Left forelimb (tissue), 1 donor: ENCODE results near the gene EYA4.
"Not testable (repeated sequence)": the region's sequence is repeated elsewhere in the genome, so short reads cannot be mapped to it uniquely, and the experiment has no call there.

Experiments
- DNase-seq: peaks from one replicate; pipeline ENCODE4 v3.0.0-alpha.2; 2018; ENCODE audit warnings: low spot score

Gene EYA4

DNA sequence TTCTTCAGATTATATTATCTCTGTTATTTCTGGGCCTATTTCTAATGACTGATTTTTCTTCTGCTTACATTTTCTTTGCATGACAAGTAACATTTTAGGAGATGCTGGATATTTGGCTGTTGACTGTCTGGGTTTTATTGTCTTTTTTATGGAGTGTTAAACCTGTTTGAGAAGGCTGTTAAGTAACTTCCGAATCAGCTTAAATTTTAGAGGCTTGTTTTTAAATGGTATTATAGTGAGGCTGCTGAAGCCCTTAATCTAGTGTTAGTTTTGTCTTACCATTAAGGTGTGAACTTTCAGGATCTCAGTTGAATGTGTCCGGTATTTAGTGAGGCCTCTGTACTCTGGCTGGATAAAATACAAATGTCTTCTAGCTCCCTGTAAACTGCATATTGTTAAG lies 109.8 kb downstream of the EYA4 start:
- DNase-seq = no peak

DNA sequence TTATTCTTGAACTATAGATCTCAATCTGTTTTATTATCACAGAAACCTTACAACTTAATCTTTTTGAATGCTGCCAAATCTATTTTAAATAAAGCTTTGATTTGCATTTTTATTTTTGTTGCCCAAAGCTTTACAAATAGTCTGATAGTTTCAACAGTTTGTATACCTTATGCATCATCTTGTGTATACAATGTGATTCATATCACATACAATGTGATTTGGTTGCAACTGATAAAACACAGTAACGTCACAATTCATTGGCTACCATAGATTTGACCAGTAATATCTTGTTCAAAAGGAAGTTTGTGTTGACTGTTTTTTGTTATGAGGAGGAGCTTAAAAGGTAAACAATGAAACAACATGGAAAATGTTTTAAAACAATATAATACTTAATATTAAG lies 110.9 kb downstream of the EYA4 start:
- DNase-seq = no peak

DNA sequence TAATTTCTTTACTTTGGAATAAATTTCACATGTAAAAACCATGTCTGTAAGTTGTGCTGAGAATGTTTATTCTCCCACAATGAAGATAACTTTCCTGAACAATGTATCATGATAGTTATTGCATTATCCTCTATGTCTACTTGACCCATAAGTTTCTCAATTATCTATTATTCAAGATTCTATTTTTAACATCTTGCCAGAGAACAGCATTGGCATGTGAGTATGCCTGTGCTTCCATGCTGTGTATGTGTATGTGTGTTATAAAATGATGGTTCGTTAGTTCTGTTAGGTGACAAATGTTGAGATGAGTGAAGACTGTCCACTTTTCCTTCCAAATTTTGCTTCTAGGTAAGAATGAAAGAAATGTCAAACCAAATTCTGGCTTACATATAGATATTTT lies 111.9 kb downstream of the EYA4 start:
- no peak for DNase-seq

DNA sequence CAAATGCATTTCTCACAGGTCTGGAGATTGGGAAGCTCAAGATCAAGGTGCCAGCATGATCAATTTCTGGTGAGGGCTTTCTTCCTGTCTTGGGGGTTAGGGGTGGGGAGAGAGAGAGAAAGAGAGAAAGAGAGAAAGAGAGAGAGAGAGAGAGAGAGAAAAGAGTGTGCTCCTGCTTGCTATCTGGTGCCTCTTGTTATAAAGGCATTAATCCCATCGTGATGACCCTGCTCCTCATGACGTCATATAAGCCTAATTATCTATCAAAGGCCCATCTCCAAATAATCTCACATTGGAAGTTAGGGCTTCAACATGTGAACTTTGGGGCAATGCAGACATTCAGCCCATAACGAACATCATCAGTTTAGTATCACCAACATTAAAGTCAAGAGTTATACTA lies 114.8 kb downstream of the EYA4 start:
- DNase-seq = no peak

DNA sequence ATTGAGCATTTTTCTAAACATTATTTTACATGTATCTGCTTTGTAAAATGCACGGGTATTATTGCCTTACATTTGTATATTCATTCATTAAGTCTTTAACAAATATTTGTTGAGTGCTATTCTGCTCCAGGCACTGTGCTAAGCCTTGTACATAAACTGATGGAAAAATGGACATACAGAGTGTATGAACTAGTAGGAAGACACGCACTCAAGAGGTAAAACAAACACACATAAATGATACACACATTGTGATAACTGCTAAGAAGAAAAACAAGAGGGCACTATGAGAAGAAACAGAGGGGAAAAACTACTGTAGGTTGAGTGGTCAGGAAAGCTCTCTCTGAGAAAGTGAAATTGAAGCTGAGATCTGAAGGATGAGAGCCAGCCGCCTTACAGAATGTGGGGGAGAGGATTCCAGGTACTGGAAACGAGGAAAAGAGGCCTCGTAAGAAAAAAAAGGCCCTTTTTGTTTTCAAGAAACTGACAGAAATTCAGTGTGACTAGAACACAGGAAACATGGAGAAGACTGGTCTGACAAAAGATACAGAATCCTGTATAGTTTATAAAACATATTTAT lies 117.5 kb downstream of the EYA4 start:
- DNase-seq = no peak

DNA sequence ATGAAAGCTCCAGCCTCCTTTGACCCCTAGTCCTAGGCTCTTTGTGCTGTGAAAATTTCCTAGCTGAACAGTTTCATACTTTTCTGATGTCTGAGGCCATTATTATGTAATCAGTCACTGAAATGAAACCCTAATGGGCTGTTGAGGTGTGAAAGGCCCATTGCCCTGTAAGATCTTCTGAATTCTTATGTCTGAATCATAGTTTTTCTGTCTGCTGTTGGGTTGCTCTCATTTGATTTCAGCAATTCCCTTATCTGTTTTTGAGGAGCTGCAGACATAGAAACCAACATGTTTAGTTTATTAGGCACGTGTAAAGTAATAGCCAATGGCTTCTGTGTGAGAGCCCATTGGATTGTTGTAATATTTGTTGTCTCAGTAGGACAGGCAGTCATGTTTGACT lies 118.1 kb downstream of the EYA4 start:
- DNase-seq = no peak

DNA sequence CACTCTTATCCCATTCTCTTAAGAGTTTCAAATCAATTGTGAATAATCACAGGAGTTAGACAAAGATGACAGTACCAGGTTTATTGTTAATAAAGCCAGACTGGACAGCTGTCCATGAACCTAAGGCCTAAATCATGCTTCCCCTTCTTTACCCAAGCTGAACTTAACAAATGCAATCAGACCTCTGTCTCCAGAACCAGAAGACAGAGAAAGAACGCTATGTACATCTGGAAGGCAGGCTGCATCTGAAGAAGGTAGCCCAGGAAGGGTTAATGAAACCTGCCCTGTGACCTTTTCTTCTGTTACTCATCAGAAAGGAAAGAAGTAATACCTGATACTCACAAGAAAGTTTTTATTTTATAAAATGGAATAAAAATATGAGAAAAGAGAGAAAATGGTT lies 118.6 kb downstream of the EYA4 start:
- DNase-seq = no peak

DNA sequence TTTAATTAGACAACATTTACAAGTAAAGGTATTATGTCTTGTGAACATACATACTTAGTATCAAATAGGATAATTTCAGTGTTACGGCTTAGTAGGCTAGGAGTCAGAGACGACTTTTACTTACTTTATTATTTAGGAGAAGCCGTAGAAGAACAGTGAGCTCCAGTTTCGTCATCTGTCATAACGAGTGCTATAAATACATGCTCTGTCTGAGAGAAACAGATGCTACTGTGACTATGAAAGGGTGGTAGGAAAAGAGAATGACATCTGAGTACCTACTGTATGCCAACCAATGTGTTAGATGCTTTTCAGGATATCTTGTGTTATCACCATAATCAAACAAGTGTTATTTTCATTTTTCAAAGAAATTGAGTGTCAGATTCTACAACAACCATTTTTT lies 119.0 kb downstream of the EYA4 start:
- no peak for DNase-seq

DNA sequence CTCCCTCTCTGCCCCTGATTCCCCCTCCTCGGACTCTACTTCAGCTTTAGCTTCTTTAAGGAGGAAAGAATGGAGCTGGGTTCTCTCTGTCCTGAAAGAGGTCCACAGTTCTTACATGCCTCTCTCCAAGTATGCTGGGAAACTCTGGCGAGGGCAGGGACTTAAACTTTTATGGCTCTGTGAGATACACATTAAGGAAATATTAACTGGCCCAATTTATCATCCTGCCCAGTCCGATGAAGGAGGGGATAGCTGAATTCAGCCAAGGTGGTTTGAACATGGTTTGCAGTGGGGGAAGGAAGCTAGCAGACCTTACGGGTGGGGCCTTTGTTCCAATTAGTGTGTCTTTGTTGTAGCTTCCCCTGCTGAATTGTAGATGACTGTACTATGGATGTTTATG lies 121.7 kb downstream of the EYA4 start:
- no peak for DNase-seq

DNA sequence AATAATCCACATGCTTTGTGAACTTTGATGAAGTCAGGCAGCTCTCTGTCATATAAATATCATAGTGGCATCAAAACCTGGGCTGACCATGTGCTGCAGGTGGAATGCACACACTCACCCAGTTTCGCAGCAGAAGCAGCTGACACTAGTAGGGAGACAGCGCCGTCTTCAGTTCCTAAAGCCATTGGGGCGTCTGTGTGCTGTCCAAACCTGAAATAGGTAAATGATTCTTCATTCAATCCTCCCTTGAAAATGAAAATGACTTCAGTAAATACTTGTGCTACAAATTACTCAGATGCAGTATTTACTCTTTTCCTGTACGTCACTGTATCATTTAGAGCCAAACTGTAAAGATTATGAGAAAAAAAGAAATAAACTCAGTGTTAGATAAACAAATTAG lies 127.5 kb downstream of the EYA4 start:
- DNase-seq = no peak

DNA sequence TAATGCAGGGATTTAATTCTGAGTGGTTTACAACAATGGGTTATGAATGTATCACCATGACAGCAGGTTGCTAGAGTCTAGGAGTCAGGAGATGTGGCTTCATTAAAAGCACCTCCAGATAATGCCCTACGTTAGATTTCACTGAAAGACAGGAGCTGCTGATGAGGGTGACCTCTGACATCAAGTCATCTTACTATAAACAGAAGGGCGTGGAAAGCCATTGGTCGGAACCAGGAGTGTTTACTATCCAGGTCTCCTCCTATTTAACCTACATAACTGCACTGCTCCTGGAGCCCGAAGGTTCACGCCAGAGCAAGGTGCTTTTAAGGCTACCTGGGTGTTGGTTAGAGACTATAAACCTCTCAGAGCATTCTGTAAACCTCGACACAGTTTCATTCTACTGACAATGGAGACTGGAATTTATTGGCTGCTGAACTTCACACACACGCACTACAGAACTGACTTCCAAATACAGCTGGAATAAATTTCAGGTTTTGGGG lies 128.7 kb downstream of the EYA4 start:
- DNase-seq = no peak

DNA sequence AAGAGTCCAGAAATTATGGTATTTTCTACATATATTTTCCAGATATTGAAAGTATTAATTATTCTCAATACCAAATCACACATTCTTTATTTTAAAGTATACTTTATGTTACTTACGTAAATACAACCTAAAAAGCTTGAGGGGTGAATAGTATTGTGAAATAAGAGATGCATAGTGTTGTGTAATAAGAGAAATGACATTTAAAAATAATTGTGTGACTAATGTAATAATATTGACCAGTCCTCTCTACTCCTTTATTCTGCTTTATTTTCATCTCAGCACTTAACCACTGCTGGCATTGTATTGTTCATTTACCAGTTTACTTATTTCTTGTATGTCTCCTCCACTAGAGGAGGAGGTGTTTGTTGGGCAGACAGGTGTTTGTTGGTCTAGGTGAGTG lies 135.6 kb downstream of the EYA4 start:
- DNase-seq = no peak

DNA sequence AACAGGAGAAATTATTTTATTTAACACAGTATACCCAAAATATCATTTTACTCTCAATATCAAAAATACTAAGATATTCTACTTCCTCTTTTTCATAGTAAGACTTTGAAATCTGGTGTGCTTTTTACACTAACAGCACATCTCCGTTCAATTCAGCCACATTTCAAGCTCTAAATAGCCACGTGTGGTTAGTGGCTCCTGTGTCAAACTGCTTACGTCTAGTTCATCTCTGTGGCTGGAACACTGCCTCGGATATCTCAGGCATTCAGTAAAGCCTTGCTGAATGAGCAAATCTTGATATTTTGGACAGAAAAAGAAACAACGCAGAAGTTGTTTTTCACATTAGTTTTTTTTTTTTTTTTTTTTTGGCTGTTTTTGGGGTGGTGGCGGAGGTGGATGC lies 136.1 kb downstream of the EYA4 start:
- no peak for DNase-seq

DNA sequence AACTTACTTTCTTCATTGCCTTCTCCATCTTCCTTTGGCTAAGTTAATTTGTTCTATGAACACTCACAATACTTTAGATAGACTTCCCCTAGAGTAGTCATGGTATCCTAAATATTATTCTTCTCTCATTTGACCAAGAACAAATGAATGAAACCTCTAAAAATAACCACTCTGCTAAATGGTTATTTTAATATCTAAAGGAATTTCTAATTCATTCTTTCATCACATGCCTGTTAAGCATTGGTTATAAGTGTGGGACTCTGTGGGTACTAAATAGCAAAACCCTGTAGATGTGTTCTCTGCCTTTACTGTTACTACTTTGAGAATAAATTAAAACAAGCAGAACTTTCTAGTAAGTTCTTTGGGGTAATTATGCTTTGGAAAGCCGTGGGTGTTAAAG lies 138.9 kb downstream of the EYA4 start:
- no peak for DNase-seq

DNA sequence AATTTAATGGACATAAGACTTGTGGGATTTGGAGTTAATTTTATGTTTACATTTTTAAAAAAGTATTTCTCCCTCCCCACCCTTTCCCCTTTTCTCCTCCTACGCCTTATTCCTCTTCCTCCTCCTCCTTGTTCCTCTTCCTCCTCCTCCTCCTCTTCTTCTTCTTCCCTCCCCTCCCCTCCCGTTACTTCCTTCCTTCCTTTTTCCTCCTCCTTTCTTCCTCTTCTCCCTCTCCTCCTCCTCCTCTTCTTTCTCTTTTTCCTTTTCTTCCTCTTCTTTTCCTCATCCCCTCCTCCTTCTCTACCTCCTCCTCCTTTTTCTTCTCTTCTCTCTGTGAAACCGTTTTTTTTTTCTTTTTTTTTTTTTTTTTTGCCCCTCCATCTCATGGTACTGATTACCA lies 139.6 kb downstream of the EYA4 start:
- no peak for DNase-seq

DNA sequence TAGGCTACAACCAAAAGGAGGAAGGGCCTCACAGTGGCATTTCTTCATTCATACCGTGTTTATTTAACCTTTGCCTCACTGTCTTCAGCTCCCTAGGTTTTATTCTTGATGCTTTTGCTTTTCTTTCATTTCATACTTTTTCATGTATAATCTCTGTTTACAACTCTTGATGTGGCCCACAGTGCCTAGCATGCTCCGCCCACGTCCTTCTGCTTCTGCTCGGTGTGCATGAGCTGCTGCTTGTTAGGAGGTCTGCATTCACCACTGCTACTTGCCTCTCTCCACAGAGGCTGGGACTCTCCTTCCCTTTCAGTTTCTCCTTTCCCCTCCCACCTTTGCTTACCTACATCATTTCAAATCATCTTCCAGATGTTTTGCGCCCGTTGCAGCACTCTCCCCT lies 147.6 kb downstream of the EYA4 start:
- DNase-seq = no peak

DNA sequence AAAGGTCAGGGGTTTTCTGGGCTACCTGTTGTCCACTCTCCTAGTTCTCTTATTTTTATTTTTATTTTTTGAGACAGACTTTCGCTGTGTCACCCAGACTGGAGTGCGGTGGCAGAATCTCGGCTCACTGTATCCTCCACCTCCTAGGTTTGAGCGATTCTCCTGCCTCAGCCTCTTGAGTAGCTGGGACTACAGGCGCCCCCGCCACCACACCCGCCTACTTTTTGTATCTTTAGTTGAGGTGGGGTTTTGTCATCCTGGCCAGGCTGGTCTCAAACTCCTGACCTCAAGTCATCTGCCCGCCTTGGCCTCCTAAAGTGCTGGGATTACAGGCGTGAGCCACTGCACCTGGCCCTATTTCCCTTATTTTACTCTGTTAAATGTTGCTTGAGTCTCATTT lies 149.0 kb downstream of the EYA4 start:
- DNase-seq = no peak

DNA sequence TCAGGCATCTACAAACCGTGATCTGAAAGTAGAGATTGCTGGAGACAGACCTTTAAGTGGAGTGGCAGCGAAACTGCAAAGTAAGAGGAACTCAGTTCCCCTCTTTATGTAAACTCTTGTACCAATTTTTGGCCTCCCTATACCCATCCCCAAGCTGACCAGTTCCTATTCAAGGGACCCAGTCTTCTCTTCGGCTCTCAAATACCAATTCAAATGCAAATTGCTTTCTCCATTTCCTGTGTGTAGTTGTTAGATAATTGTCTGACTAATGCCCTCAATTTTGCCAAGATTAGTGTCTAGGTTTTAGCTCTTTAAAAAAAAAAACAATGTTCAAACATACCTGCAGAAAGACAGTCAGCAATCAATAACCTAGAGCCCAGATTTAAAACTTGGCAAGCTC lies 150.9 kb downstream of the EYA4 start:
- DNase-seq = no peak

DNA sequence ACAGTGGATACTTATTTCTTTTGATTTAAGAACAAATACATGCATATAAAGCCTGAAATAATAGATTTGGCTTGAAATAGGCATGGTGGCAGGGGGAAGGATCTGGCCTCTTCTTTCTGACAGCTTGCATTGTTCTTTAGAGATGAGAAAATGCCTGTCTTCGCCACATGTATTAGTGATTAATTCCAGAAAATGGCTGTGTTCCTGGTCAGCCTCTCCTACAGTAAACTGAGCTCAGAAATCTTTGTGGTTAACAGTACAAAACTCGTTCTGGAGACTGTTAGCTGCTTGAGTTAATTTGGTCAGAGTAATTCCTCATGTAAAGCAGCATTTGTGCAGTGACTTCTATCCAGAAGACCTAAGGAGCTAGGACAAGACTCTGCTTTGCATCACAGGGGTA lies 151.5 kb downstream of the EYA4 start:
- no peak for DNase-seq

DNA sequence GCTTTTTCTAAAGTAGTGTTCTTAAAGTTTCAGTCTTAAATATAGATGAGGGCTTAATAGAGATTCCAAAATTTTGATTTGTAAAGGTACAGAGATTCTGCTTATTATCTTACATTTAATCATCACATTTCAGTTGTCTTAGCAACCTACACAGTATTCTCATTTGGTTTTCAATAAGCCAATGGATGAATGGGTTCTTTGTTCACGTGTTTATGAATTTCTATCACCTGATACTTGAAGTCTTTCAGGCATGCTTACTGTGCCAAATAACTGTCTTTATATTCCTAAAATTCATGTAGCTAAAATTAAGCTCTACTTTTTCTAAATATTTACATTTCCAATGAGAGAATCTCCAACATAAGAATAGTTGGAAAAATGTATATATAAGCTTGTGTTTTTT lies 152.7 kb downstream of the EYA4 start:
- DNase-seq = no peak

DNA sequence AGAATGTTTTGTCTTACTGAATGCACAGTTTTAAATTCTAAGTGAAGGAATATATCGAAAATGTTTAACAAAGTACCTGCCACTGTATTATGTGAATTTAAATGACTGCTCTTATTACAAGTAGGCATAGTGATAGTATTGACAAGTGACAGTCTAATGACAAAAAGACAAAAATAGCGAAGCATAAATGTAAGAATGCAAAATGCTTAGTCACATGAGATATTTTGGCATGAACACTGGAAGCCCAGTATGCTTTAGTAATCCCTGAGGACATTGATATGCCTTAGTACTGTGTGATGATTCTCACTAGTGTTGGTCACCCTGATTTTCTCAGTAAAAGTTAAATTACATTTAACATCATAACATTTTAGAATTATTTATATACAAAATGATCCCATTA lies 153.5 kb downstream of the EYA4 start:
- DNase-seq = no peak

DNA sequence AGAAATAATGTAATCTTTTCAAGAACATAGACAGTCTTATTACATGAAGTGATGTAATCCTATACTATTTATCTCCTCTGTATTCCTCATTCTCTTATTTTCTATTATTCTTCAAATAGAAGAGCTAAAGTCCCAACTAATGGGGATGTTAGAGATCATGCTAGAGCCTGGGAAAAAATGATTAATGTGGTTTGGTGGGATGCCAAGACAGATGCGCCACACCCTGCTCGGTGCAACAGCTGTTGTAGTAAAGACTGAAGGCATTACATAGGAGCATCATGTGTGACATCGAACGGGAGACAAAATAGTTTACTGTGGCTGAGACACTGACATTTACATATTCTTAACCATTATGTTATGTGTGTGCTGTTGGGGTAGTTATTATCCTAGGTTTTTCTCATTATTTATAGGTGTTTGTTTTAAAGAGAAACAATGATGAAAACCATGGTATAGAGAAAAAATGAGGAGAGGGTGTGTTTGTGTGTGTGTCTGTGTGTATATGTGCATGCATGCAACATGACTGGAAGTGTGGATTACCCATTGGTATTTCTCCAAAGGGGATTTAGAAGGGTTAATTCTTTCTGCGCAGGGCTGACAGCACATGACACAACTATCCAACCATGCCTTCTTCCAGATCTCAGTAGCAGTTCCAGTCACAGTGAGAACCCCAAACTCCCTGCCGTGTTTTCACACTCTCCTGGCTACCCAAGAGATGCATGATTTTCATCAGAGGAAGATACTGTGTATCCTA lies 155.3 kb downstream of the EYA4 start:
- no peak for DNase-seq

DNA sequence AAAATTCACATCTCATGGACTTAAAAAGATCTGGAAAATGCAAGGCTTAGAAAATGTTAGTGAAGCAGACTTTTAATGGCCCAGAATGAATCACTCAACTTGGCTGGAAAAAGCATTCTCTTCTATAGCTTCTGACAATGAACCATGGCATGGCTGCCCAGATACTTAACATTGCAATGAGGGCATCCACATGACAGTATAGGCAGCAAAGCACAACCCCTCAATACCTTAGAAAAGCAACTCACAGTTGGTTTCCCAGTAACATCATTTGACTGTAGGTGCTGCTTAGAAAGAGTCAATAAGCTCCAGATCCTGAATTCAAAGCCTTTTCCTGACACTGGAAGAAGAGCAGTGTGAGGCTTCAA lies 155.8 kb downstream of the EYA4 start:
- no peak for DNase-seq

DNA sequence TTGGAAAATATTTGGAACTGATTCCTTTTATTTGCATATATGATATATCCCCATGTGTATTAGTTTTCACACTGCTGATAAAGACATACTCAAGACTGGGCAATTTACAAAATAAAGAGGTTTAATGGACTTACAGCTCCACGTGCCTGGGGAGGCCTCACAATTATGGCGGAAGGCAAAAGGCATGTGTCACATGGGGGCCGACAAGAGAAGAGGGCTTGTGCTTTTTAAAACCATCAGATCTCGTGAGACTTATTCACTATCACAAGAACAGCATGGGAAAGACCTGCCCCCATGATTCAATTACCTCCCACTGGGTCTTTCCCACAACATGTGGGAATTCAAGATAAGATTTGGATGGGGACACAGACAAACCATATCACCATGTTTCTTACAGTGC lies 156.4 kb downstream of the EYA4 start:
- DNase-seq = not testable (repeated sequence)
